ENCODE data around the gene DEK.
"Not testable (repeated sequence)": the region's sequence is repeated elsewhere in the genome, so short reads cannot be mapped to it uniquely, and the experiment has no call there.

The DEK gene

GRCh38 chr6:18241208-18242038 is 22.9 kb downstream of the DEK start:
- FAIRE-seq (no peak), DNase-seq (ENCODE audit: insufficient read length, low spot score) (no peak)

GRCh38 chr6:18240230-18240629 is 24.1 kb downstream of the DEK start:
- DNase-seq (ENCODE audit: insufficient read length, low spot score) (no peak), FAIRE-seq (no peak)

- DNase-seq (ENCODE audit: insufficient read length, low spot score) (no peak), FAIRE-seq (no peak)
Observed at GRCh38 chr6:18237167-18237566, 27.2 kb downstream of the DEK start.

- FAIRE-seq: no peak
Observed at GRCh38 chr6:18235524-18235923, 28.8 kb downstream of the DEK start.

GRCh38 chr6:18234564-18234963 is 29.8 kb downstream of the DEK start:
- no peak for DNase-seq (ENCODE audit: insufficient read length, low spot score)
- FAIRE-seq: no peak

More at GRCh38 chr6:18235524-18235923, 28.8 kb downstream of the DEK start:
- DNase-seq (ENCODE audit: insufficient read length, low spot score): no peak

- not testable (repeated sequence) for FAIRE-seq; DNase-seq (ENCODE audit: insufficient read length, low spot score)
Observed at GRCh38 chr6:18233770-18234169, 30.6 kb downstream of the DEK start.

- DNase-seq (ENCODE audit: insufficient read length, low spot score); FAIRE-seq: not testable (repeated sequence)
Observed at GRCh38 chr6:18231856-18232255, 32.5 kb downstream of the DEK start.

- DNase-seq (ENCODE audit: insufficient read length, low spot score); FAIRE-seq: not testable (repeated sequence)
Observed at GRCh38 chr6:18228590-18228989, 35.7 kb downstream of the DEK start.

- not testable (repeated sequence) for FAIRE-seq; DNase-seq (ENCODE audit: insufficient read length, low spot score)
Observed at GRCh38 chr6:18227166-18227565, 37.2 kb downstream of the DEK start.

- DNase-seq (ENCODE audit: insufficient read length, low spot score); FAIRE-seq: not testable (repeated sequence)
Observed at GRCh38 chr6:18226451-18227105, 37.8 kb downstream of the DEK start.

- DNase-seq (ENCODE audit: insufficient read length, low spot score) (no peak), FAIRE-seq (no peak)
Observed at GRCh38 chr6:18221288-18221615, 43.1 kb downstream of the DEK start.

GRCh38 chr6:18219591-18219990 is 44.7 kb downstream of the DEK start:
- FAIRE-seq (no peak), DNase-seq (ENCODE audit: insufficient read length, low spot score) (no peak)

GRCh38 chr6:18218233-18218632 is 46.1 kb downstream of the DEK start:
- DNase-seq (ENCODE audit: insufficient read length, low spot score) (no peak), FAIRE-seq (no peak)

GRCh38 chr6:18216411-18216810 is 47.9 kb downstream of the DEK start:
- DNase-seq (ENCODE audit: insufficient read length, low spot score) (no peak), FAIRE-seq (no peak)

GRCh38 chr6:18215436-18215835 is 48.9 kb downstream of the DEK start:
- FAIRE-seq (no peak), DNase-seq (ENCODE audit: insufficient read length, low spot score) (no peak)

GRCh38 chr6:18214003-18214402 is 50.3 kb downstream of the DEK start:
- FAIRE-seq (no peak), DNase-seq (ENCODE audit: insufficient read length, low spot score) (no peak)

- DNase-seq (ENCODE audit: insufficient read length, low spot score): no peak
- peak; percentile 40 for FAIRE-seq
Observed at GRCh38 chr6:18213439-18213838, 50.9 kb downstream of the DEK start.

- FAIRE-seq: no peak
- DNase-seq (ENCODE audit: insufficient read length, low spot score): no peak
Observed at GRCh38 chr6:18212231-18212630, 52.1 kb downstream of the DEK start.

- peak; percentile 40 for DNase-seq (ENCODE audit: insufficient read length, low spot score)
- FAIRE-seq: peak; percentile 96
Observed at GRCh38 chr6:18211338-18211737, 53.0 kb downstream of the DEK start.

- FAIRE-seq (no peak), DNase-seq (ENCODE audit: insufficient read length, low spot score) (no peak)
Observed at GRCh38 chr6:18210707-18211106, 53.6 kb downstream of the DEK start.

GRCh38 chr6:18209539-18210197 is 54.7 kb downstream of the DEK start:
- FAIRE-seq (no peak), DNase-seq (ENCODE audit: insufficient read length, low spot score) (no peak)

- FAIRE-seq; DNase-seq (ENCODE audit: insufficient read length, low spot score): not testable (repeated sequence)
Observed at GRCh38 chr6:18208778-18209177, 55.6 kb downstream of the DEK start.

Data from GM19239 (cell line).